Measurements from ENCODE around the gene NBEAL2.

DNA sequence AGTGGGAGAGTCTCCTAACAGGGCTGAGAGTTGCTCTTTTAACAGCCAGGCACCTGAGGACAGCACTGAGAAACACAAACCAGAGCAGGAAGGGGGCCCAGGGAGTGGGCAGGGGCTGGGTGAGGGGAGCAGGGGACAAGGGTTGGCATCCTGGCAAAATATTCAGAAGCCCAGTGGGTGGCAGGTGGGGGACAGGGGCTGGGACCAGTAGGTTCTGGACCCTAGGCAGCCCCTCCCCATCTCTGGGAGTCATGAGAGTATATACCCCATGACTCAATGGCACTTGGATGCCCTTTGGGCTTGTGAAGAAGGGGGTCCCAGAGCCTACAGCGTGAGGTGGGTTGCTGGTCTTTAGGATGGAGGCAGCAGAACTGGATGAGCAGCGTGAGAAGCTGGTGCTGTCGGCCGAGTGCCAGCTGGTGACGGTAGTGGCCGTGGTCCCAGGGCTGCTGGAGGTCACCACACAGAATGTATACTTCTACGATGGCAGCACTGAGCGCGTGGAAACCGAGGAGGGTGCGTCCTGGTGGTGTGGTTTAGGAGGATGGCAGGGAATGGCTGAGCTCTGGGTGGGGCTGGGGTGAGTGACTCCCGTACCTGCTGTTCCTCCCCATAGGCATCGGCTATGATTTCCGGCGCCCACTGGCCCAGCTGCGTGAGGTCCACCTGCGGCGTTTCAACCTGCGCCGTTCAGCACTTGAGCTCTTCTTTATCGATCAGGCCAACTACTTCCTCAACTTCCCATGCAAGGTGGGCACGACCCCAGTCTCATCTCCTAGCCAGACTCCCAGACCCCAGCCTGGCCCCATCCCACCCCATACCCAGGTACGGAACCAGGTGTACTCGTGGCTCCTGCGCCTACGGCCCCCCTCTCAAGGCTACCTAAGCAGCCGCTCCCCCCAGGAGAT is 24.2 kb downstream of the NBEAL2 start:
- TF ChIP-seq EP300 (IDR thresholded peaks at IDR 0.05) = no peak
- TF ChIP-seq, protein P1, sequence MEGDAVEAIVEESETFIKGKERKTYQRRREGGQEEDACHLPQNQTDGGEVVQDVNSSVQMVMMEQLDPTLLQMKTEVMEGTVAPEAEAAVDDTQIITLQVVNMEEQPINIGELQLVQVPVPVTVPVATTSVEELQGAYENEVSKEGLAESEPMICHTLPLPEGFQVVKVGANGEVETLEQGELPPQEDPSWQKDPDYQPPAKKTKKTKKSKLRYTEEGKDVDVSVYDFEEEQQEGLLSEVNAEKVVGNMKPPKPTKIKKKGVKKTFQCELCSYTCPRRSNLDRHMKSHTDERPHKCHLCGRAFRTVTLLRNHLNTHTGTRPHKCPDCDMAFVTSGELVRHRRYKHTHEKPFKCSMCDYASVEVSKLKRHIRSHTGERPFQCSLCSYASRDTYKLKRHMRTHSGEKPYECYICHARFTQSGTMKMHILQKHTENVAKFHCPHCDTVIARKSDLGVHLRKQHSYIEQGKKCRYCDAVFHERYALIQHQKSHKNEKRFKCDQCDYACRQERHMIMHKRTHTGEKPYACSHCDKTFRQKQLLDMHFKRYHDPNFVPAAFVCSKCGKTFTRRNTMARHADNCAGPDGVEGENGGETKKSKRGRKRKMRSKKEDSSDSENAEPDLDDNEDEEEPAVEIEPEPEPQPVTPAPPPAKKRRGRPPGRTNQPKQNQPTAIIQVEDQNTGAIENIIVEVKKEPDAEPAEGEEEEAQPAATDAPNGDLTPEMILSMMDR (IDR thresholded peaks at IDR 0.05) = no peak
- TF ChIP-seq POLR2A (IDR thresholded peaks at IDR 0.05) = no peak
- no peak for TF ChIP-seq POLR2AphosphoS5 (IDR thresholded peaks at IDR 0.05)
